ENCODE data around the gene PHLDB2.

DNA sequence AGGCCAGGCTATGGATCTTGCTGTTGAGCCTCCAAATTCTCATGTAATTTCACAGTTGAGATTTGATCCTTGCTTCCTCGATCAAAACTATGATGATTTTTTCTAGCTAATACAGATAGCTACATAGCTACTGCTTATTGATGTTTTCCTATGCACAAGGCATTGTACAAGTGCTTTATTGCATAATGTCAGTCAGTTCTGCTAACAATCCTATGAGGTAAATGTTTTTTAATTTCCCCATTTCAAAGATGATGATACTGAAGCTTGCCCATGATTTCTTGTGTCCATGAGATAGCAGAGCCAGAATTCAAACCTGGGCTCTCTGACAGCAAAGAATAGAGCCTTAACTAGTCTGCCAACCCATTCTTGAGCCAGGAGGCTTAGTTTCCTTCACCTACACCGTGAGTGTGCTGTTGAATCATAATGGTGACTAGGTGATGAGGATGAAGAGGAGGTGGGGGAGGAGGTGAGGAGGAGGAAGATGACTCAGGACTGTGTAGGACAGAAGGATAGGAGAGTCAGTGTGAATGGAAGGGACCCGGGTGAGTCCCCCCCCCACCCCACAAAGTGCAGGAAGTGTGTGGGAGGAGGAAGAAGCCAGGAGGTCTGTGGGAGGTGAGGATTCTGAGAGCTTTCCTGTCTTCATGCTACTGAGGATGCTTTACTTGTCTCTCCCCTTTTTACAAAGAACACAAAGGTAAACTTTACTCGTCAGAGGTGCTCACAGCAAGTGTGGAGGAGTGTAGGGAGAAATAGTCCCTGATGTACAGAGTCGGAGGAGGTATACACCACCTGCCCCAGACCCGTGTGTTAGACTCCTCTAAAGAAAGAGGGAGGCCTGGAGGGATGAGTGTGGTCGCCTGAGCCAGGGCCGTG lies 143.3 kb downstream of the PHLDB2 start:
- TF ChIP-seq POLR2AphosphoS5 (IDR thresholded peaks at IDR 0.05; ENCODE audit: low read depth, low read length) (no peak), EZH2phosphoT487 (IDR thresholded peaks at IDR 0.05; ENCODE audit: borderline replicate concordance) (no peak), POLR2A (IDR thresholded peaks at IDR 0.05; ENCODE audit: borderline replicate concordance, extremely low read depth, insufficient read depth, insufficient read length) (no peak), SRF (IDR thresholded peaks at IDR 0.05; ENCODE audit: low read depth) (no peak), CEBPB (IDR thresholded peaks at IDR 0.05; ENCODE audit: low read depth) (no peak), EZH2 (IDR thresholded peaks at IDR 0.05) (no peak), ZNF274 (IDR thresholded peaks at IDR 0.05; ENCODE audit: low read depth, low read length) (no peak), EGR1 (IDR thresholded peaks at IDR 0.05; ENCODE audit: low read depth) (peak; percentile 93), ZFX (IDR thresholded peaks at IDR 0.05) (no peak)
- TF ChIP-seq, protein P1, sequence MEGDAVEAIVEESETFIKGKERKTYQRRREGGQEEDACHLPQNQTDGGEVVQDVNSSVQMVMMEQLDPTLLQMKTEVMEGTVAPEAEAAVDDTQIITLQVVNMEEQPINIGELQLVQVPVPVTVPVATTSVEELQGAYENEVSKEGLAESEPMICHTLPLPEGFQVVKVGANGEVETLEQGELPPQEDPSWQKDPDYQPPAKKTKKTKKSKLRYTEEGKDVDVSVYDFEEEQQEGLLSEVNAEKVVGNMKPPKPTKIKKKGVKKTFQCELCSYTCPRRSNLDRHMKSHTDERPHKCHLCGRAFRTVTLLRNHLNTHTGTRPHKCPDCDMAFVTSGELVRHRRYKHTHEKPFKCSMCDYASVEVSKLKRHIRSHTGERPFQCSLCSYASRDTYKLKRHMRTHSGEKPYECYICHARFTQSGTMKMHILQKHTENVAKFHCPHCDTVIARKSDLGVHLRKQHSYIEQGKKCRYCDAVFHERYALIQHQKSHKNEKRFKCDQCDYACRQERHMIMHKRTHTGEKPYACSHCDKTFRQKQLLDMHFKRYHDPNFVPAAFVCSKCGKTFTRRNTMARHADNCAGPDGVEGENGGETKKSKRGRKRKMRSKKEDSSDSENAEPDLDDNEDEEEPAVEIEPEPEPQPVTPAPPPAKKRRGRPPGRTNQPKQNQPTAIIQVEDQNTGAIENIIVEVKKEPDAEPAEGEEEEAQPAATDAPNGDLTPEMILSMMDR (IDR thresholded peaks at IDR 0.05 in 2 of 3, conservative IDR thresholded peaks at IDR 0.05 in 1 of 3; ENCODE audit: borderline replicate concordance in 1 of 3, insufficient read depth in 1 of 3, low read depth in 2 of 3, low read length in 2 of 3) = no peak
- TF ChIP-seq, protein P2, sequence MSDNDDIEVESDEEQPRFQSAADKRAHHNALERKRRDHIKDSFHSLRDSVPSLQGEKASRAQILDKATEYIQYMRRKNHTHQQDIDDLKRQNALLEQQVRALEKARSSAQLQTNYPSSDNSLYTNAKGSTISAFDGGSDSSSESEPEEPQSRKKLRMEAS (IDR thresholded peaks at IDR 0.05) = no peak
- TF ChIP-seq, protein P3, sequence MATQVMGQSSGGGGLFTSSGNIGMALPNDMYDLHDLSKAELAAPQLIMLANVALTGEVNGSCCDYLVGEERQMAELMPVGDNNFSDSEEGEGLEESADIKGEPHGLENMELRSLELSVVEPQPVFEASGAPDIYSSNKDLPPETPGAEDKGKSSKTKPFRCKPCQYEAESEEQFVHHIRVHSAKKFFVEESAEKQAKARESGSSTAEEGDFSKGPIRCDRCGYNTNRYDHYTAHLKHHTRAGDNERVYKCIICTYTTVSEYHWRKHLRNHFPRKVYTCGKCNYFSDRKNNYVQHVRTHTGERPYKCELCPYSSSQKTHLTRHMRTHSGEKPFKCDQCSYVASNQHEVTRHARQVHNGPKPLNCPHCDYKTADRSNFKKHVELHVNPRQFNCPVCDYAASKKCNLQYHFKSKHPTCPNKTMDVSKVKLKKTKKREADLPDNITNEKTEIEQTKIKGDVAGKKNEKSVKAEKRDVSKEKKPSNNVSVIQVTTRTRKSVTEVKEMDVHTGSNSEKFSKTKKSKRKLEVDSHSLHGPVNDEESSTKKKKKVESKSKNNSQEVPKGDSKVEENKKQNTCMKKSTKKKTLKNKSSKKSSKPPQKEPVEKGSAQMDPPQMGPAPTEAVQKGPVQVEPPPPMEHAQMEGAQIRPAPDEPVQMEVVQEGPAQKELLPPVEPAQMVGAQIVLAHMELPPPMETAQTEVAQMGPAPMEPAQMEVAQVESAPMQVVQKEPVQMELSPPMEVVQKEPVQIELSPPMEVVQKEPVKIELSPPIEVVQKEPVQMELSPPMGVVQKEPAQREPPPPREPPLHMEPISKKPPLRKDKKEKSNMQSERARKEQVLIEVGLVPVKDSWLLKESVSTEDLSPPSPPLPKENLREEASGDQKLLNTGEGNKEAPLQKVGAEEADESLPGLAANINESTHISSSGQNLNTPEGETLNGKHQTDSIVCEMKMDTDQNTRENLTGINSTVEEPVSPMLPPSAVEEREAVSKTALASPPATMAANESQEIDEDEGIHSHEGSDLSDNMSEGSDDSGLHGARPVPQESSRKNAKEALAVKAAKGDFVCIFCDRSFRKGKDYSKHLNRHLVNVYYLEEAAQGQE (IDR thresholded peaks at IDR 0.05; ENCODE audit: low read depth) = no peak
